Loucy (cell line): ENCODE results near the gene HDC.

Experiments used
- H2AFZ ChIP-seq: fragments of 200-600 bp; sonication (generic); 2 replicates; pipeline ENCODE4 v1.6.0; 2016; ENCODE audit warnings: antibody characterized with exemption, mild to moderate bottlenecking, low read length, moderate library complexity
- H3F3A ChIP-seq: fragments of 200-600 bp; 2 replicates; pipeline ENCODE4 v1.6.0; 2016; ENCODE audit warnings: antibody characterized with exemption, low read depth, mild to moderate bottlenecking
- H3K27me3 ChIP-seq: fragments of 200-600 bp; sonication (generic); 2 replicates; pipeline ENCODE4 v1.6.1; 2014; ENCODE audit warnings: low read length, mild to moderate bottlenecking; ENCODE audit not compliant: insufficient read depth, poor library complexity, severe bottlenecking
- H3K36me3 ChIP-seq: fragments of 200-600 bp; sonication (generic); 2 replicates; pipeline ENCODE4 v1.6.1; 2016; ENCODE audit warnings: low read length; ENCODE audit not compliant: insufficient read depth
- H3K4me1 ChIP-seq: fragments of 200-600 bp; sonication (generic); 2 replicates; pipeline ENCODE4 v1.5.1; 2014; ENCODE audit warnings: low read length, mild to moderate bottlenecking; ENCODE audit not compliant: insufficient read depth, poor library complexity, severe bottlenecking
- H3K4me2 ChIP-seq: fragments of 200-600 bp; sonication (generic); 2 replicates; pipeline ENCODE4 v1.6.0; 2014; ENCODE audit warnings: antibody characterized with exemption, low read length, low read depth, mild to moderate bottlenecking; ENCODE audit not compliant: poor library complexity, severe bottlenecking
- H3K4me3 ChIP-seq: fragments of 200-600 bp; sonication (generic); 2 replicates; pipeline ENCODE4 v1.5.1; 2014; ENCODE audit warnings: low read length, mild to moderate bottlenecking, mixed read lengths; ENCODE audit not compliant: poor library complexity, severe bottlenecking
- H3K79me2 ChIP-seq: fragments of 200-600 bp; sonication (generic); 2 replicates; pipeline ENCODE4 v1.6.1; 2014; ENCODE audit warnings: low read length; ENCODE audit not compliant: insufficient read depth
- H3K9ac ChIP-seq: fragments of 200-600 bp; sonication (generic); 2 replicates; pipeline ENCODE4 v1.6.0; 2014; ENCODE audit warnings: mild to moderate bottlenecking, low read depth, low read length, moderate library complexity; ENCODE audit not compliant: poor library complexity, severe bottlenecking
- H3K9me2 ChIP-seq: fragments of 200-600 bp; sonication (generic); replicated peaks from 2 replicates; pipeline ENCODE4 v1.6.1; 2016; ENCODE audit warnings: low read depth, low read length, mixed read lengths
- H3K9me3 ChIP-seq: fragments of 200-600 bp; sonication (generic); 2 replicates; pipeline ENCODE4 v1.6.1; 2014; ENCODE audit warnings: mild to moderate bottlenecking, antibody characterized with exemption, low read length, low read depth; ENCODE audit not compliant: insufficient read depth
- H4K20me1 ChIP-seq: fragments of 200-600 bp; sonication (generic); 2 replicates; pipeline ENCODE4 v1.6.0; 2014; ENCODE audit warnings: antibody characterized with exemption, low read length, mild to moderate bottlenecking; ENCODE audit not compliant: insufficient read depth, poor library complexity, severe bottlenecking
- EZH2phosphoT487 ChIP-seq: fragments of 200-600 bp; IDR thresholded peaks from 2 replicates; pipeline ENCODE4 v1.6.1; 2018; ENCODE audit warnings: antibody characterized with exemption, mild to moderate bottlenecking, moderate library complexity, borderline replicate concordance
- TF ChIP-seq, protein P1 (sequence below): fragments of 200-600 bp; sonication (generic); conservative IDR thresholded peaks from 2 replicates; pipeline ENCODE4 v1.5.1; 2014; ENCODE audit warnings: mild to moderate bottlenecking, antibody characterized with exemption, low read length

Gene HDC

DNA sequence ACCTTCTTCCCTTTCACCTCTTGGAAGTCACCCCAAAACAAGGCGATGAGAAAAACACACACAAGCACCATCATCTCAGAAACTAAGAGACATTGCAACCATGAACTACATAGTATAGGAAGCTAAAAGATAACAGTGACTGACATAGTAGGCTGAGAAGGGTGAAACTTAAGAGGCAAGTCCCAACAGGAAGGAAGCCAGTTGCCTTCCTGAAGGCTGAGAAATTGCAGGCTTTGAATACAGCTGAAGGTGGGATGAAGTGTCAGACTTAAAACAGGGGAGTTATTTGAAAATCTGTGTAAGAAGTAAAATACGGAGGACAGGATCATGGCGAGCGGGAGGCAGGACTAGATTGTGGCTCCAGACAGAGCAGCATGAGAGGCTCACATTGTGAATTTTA, 55.7 kb downstream of the HDC start:
- Histone ChIP-seq H3K36me3 (no peaks in the 10 kb centered on the region), H3K4me2 (peak overlapping the region; percentile 52), H3K4me1 (peaks cover 15% of the 10 kb centered on the region), H2AFZ (peak overlapping the region; percentile 82), H3K4me3 (peak overlapping the region; percentile 4), H3K9ac (peak overlapping the region; percentile 4), H3F3A (no peaks in the 10 kb centered on the region), H3K9me2 (no peaks in the 10 kb centered on the region), H3K79me2 (no peaks in the 10 kb centered on the region), H3K27me3 (no peaks in the 10 kb centered on the region), H3K9me3 (no peaks in the 10 kb centered on the region), H4K20me1 (no peaks in the 10 kb centered on the region)
- TF ChIP-seq, protein P1, sequence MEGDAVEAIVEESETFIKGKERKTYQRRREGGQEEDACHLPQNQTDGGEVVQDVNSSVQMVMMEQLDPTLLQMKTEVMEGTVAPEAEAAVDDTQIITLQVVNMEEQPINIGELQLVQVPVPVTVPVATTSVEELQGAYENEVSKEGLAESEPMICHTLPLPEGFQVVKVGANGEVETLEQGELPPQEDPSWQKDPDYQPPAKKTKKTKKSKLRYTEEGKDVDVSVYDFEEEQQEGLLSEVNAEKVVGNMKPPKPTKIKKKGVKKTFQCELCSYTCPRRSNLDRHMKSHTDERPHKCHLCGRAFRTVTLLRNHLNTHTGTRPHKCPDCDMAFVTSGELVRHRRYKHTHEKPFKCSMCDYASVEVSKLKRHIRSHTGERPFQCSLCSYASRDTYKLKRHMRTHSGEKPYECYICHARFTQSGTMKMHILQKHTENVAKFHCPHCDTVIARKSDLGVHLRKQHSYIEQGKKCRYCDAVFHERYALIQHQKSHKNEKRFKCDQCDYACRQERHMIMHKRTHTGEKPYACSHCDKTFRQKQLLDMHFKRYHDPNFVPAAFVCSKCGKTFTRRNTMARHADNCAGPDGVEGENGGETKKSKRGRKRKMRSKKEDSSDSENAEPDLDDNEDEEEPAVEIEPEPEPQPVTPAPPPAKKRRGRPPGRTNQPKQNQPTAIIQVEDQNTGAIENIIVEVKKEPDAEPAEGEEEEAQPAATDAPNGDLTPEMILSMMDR = no peak
- no peak for TF ChIP-seq EZH2phosphoT487

DNA sequence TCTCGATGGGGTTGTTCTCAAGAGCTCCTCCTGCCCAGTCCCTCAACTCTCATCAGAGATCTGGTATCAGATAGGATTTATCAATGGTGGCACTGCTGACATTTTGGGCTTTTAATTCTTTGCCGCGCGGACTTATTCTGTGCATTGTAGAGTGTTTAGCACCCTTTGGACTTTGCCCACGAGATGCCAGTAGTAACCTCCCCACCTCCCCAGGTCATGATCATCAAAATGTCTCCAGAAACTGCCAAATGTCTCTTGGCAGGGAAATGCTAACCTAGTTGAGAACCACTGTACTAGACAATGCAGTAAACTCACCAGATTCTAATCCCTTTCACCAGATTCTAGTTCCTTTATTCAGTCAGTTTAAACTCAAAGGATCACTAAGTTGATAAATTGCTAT, 59.5 kb downstream of the HDC start:
- H3K36me3 ChIP-seq = no peaks in the 10 kb centered on the region
- TF ChIP-seq EZH2phosphoT487 = no peak
- TF ChIP-seq, protein P1 = no peak

DNA sequence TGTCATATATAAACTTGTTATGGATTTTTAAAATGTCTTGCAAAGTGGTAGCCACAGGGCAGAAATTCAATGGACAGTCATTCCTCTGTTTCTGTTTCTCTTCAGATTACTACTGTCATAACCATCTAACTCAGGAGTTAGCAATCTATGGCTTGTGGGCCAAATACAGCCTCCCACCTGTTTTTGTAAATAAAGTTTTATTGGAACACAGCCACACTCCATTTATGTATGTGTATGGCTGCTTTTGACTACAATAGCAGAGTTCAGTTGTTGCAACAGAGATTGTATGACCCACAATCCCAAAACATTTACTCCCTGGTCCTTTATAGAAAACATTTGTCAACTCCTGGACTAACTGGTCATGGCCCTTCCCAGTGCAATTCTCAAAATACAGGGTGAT, 63.5 kb downstream of the HDC start:
- TF ChIP-seq, protein P1 = no peak
- TF ChIP-seq EZH2phosphoT487 = no peak
- H2AFZ ChIP-seq = no peak overlapping the region
- no peaks in the 10 kb centered on the region for H3K79me2 ChIP-seq
- H4K20me1 ChIP-seq = no peaks in the 10 kb centered on the region
- no peaks in the 10 kb centered on the region for H3K9me2 ChIP-seq
- no peak overlapping the region for H3K4me3 ChIP-seq
- no peaks in the 10 kb centered on the region for H3K27me3 ChIP-seq
- no peaks in the 10 kb centered on the region for H3K4me1 ChIP-seq
- no peaks in the 10 kb centered on the region for H3K36me3 ChIP-seq
- H3K9me3 ChIP-seq = no peaks in the 10 kb centered on the region
- no peak overlapping the region for H3K9ac ChIP-seq
- H3K4me2 ChIP-seq = no peak overlapping the region
- H3F3A ChIP-seq = no peaks in the 10 kb centered on the region

More for the DNA sequence above, 59.5 kb downstream of the HDC start:
- no peak overlapping the region for H3K4me2 ChIP-seq
- no peaks in the 10 kb centered on the region for H4K20me1 ChIP-seq
- H3F3A ChIP-seq = no peaks in the 10 kb centered on the region
- H2AFZ ChIP-seq = no peak overlapping the region
- H3K79me2 ChIP-seq = no peaks in the 10 kb centered on the region
- peaks cover 15% of the 10 kb centered on the region for H3K4me1 ChIP-seq
- no peaks in the 10 kb centered on the region for H3K9me2 ChIP-seq
- H3K9ac ChIP-seq = no peak overlapping the region
- no peaks in the 10 kb centered on the region for H3K27me3 ChIP-seq
- no peak overlapping the region for H3K4me3 ChIP-seq
- no peaks in the 10 kb centered on the region for H3K9me3 ChIP-seq
